GM23248 (cell line): ENCODE data around the gene PKD2. TPM values are rescaled to one million over a fixed set of nuclear protein-coding genes. Genes with fewer than 3 reads are reported as not detected.

ENCODE experiments used
- DNase-seq: peaks from one replicate; pipeline ENCODE4 v3.0.0-alpha.2; 2015
- H2AFZ ChIP-seq: fragments of 200-600 bp; sonication (generic); 2 replicates; pipeline ENCODE4 v1.6.1; 2016; ENCODE audit warnings: antibody characterized with exemption
- H3F3A ChIP-seq: fragments of 200-600 bp; sonication (generic); 2 replicates; pipeline ENCODE4 v1.6.1; 2016; ENCODE audit warnings: mild to moderate bottlenecking, antibody characterized with exemption, mixed run types; ENCODE audit not compliant: insufficient read depth
- H3K27ac ChIP-seq: fragments of 200-600 bp; sonication (generic); 2 replicates; pipeline ENCODE4 v1.5.1; 2016; ENCODE audit warnings: mild to moderate bottlenecking
- H3K27me3 ChIP-seq: fragments of 200-600 bp; sonication (generic); replicated peaks from 2 replicates; pipeline ENCODE4 v1.6.1; 2016; ENCODE audit warnings: mild to moderate bottlenecking; ENCODE audit not compliant: insufficient read depth
- H3K36me3 ChIP-seq: fragments of 200-600 bp; sonication (generic); 2 replicates; pipeline ENCODE4 v1.6.1; 2016; ENCODE audit warnings: low read depth, mild to moderate bottlenecking
- H3K4me1 ChIP-seq: fragments of 200-600 bp; sonication (generic); 2 replicates; pipeline ENCODE4 v1.6.1; 2016; ENCODE audit warnings: mild to moderate bottlenecking; ENCODE audit not compliant: insufficient read depth
- H3K4me2 ChIP-seq: fragments of 200-600 bp; sonication (generic); one replicate; pipeline ENCODE4 v1.6.1; 2016; ENCODE audit warnings: mild to moderate bottlenecking; ENCODE audit not compliant: unreplicated experiment
- H3K4me3 ChIP-seq: fragments of 200-600 bp; sonication (generic); 2 replicates; pipeline ENCODE4 v1.5.1; 2016; ENCODE audit warnings: mild to moderate bottlenecking
- H3K79me2 ChIP-seq: fragments of 200-600 bp; sonication (generic); 2 replicates; pipeline ENCODE4 v1.6.1; 2016; ENCODE audit warnings: mild to moderate bottlenecking; ENCODE audit not compliant: insufficient read depth
- H3K9ac ChIP-seq: fragments of 200-600 bp; sonication (generic); 2 replicates; pipeline ENCODE4 v1.6.1; 2016; ENCODE audit warnings: mild to moderate bottlenecking
- H3K9me2 ChIP-seq: fragments of 200-600 bp; sonication (generic); 2 replicates; pipeline ENCODE4 v1.6.1; 2016; ENCODE audit warnings: mixed run types, mild to moderate bottlenecking, moderate library complexity; ENCODE audit not compliant: insufficient read depth
- H3K9me3 ChIP-seq: fragments of 200-600 bp; sonication (generic); one replicate; pipeline ENCODE4 v1.6.1; 2017; ENCODE audit warnings: low read depth
- H4K20me1 ChIP-seq: fragments of 200-600 bp; sonication (generic); 2 replicates; pipeline ENCODE4 v1.6.0; 2016; ENCODE audit not compliant: insufficient read depth
- EZH2 ChIP-seq: fragments of 200-600 bp; sonication (generic); IDR thresholded peaks from 2 replicates; pipeline ENCODE4 v1.6.1; 2018; ENCODE audit warnings: antibody characterized with exemption, mild to moderate bottlenecking; ENCODE audit not compliant: insufficient read depth, poor library complexity, severe bottlenecking
- EZH2phosphoT487 ChIP-seq: fragments of 200-600 bp; sonication (generic); IDR thresholded peaks from 2 replicates; pipeline ENCODE4 v1.6.1; 2018; ENCODE audit warnings: antibody characterized with exemption, moderate library complexity, mild to moderate bottlenecking, low read depth; ENCODE audit not compliant: insufficient read depth
- WGBS, 2 experiments: methylation state at CpG; one replicate each; pipeline ENCODE4 v1.1.6; 2015 to 2017; ENCODE audit warnings: low lambda C conversion rate in 2 of 2, low coverage in 1 of 2; ENCODE audit errors: missing lambda C conversion rate in 2 of 2; 5-methylcytosine and 5-hydroxymethylcytosine counted together
- in situ Hi-C: fragments of 300-500 bp; cut with MboI; formaldehyde crosslinking; loops from 2 replicates; pipeline ENCODE4 v1.15.0; 2020
- polyA plus RNA-seq: library from polyadenylated mRNA; unstranded; fragments of >200 nt; fragmentation: Nextera tagmentation; extraction: Ambion mirVana; gene quantifications from 2 replicates; pipeline ENCODE4 v1.2.1, GENCODE V29; 2016
- total RNA-seq: library from RNA; depleted of rRNA; stranded (reverse); fragments of >200 nt; shearing (Covaris generic); gene quantifications from 2 replicates; pipeline ENCODE4 v1.2.3, GENCODE V29; 2014

PKD2 gene
- total and polyA plus RNA-seq, 2 experiments from 2014 or later: 35.0 to 125 TPM

DNA sequence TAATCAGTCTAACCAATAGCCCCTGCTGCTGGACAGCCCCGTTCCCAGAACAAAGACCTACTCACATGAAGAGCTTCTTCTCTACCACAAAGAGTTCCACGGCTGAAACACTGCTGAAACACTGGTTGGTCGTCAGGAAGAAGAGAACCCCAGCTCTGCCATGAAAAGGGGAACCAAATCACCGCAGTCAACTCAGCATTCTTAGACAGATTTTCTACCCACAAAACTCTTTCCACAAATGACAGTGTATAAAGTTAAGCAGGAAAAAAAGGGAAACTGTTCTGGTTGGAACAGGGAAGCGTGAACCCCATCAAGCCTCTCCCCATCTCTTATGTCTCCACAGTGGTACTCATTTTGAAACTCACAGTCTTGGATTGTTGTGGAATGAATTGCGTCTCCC lies 93.7 kb downstream of the PKD2 start:
- H3K27ac ChIP-seq: no peak overlapping the region
- in situ Hi-C loops: no loop called here
- no peaks in the 10 kb centered on the region for H3F3A ChIP-seq
- no peaks in the 10 kb centered on the region for H3K27me3 ChIP-seq
- WGBS, 2 experiments: 75 to 78% methylated on average over 6 of the region's 6 CpGs
- H3K9ac ChIP-seq: no peak overlapping the region
- no peaks in the 10 kb centered on the region for H3K36me3 ChIP-seq
- H2AFZ ChIP-seq: no peak overlapping the region
- no peaks in the 10 kb centered on the region for H3K9me2 ChIP-seq
- no peaks in the 10 kb centered on the region for H4K20me1 ChIP-seq
- H3K79me2 ChIP-seq: no peaks in the 10 kb centered on the region
- H3K4me3 ChIP-seq: no peak overlapping the region
- TF ChIP-seq EZH2phosphoT487 (no peak), EZH2 (no peak)
- H3K9me3 ChIP-seq: no peaks in the 10 kb centered on the region
- H3K4me1 ChIP-seq: peaks cover 7% of the 10 kb centered on the region; the same call in 1 of the 2 replicates
- DNase-seq: no peak
- H3K4me2 ChIP-seq: no peak overlapping the region

GRCh38 chr4:88102026-88102425 lies 94.6 kb downstream of the PKD2 start:
- in situ Hi-C loops: no loop called here
- Histone ChIP-seq H3K4me3 (no peak overlapping the region), H3K27ac (no peak overlapping the region), H2AFZ (no peak overlapping the region), H3K9me3 (no peaks in the 10 kb centered on the region), H3K36me3 (no peaks in the 10 kb centered on the region), H3K4me1 (peaks cover 7% of the 10 kb centered on the region; the same call in 1 of the 2 replicates), H3K4me2 (no peak overlapping the region), H3K27me3 (no peaks in the 10 kb centered on the region), H3K79me2 (no peaks in the 10 kb centered on the region), H3K9me2 (no peaks in the 10 kb centered on the region), H3F3A (no peaks in the 10 kb centered on the region), H4K20me1 (no peaks in the 10 kb centered on the region), H3K9ac (no peak overlapping the region)
- 76 to 82% methylated on average over 7 of the region's 7 CpGs for WGBS, 2 experiments
- TF ChIP-seq EZH2 (no peak), EZH2phosphoT487 (no peak)
- no peak for DNase-seq

DNA sequence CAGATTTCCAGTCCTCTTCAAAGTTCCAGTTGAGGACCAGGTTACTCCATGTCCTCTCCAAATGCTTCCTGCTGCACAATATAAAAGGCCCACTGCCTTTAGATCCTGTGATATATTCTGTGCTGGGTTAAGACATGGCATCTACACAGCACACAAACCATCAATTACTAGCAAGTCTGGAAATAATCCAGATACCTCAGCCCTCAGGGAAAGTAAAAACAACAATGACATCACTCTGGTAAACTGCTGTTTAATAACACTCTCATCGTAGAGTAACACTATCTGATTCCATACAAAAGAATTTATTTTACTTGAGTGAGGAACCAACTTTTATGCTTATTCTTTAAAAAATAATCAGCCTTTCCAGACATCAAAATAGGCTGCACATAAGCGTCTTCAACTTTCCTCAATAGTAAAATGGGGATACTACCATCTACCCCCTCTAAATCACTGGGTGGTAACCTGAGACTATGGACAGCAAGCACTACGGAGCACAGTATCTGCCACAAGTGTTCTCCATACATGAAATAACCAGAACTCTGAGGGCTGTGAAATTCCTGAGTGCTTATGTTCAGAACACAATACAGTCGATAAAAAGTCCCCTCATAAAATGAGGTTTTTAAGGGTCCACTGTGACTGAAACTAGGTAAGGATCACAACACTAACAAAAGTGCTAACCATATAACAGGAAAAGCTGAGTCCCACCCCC lies 97.6 kb downstream of the PKD2 start:
- no peak overlapping the region for H3K4me2 ChIP-seq
- TF ChIP-seq EZH2phosphoT487 (no peak), EZH2 (no peak)
- H3K27me3 ChIP-seq: no peaks in the 10 kb centered on the region
- H3K36me3 ChIP-seq: no peaks in the 10 kb centered on the region
- H3K27ac ChIP-seq: no peak overlapping the region
- H3K9me2 ChIP-seq: no peaks in the 10 kb centered on the region
- peaks cover 16% of the 10 kb centered on the region for H3K4me1 ChIP-seq
- no peaks in the 10 kb centered on the region for H3K79me2 ChIP-seq
- H2AFZ ChIP-seq: no peak overlapping the region
- H4K20me1 ChIP-seq: no peaks in the 10 kb centered on the region
- no peak overlapping the region for H3K4me3 ChIP-seq
- peak; percentile 72 for DNase-seq
- in situ Hi-C loops: no loop called here
- 32 to 42% methylated on average over 4 of the region's 4 CpGs for WGBS, 2 experiments
- no peaks in the 10 kb centered on the region for H3K9me3 ChIP-seq
- H3K9ac ChIP-seq: no peak overlapping the region
- H3F3A ChIP-seq: no peaks in the 10 kb centered on the region

DNA sequence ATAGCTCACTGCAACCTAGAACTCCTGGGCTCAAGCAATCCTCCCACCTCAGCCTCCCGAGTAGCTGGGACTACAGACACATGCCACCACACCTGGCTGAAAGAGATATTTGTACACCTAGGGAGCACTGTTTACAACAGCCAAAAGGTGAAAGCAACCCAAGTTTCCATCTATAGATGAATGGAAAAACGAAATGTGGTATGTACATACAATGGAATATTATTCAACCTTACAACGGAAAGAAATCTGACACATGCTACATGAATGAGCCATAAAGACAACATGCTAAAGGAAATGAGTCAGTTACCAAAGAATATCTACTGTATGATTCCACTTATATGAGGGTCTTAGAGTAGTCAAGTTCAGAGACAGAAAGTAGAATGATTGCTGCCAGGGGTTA lies 98.8 kb downstream of the PKD2 start:
- in situ Hi-C loops: no loop called here
- no peak overlapping the region for H3K4me2 ChIP-seq
- no peaks in the 10 kb centered on the region for H3K79me2 ChIP-seq
- H3K9me2 ChIP-seq: no peaks in the 10 kb centered on the region
- H3F3A ChIP-seq: no peaks in the 10 kb centered on the region
- 74 to 79% methylated on average over 3 of the region's 3 CpGs for WGBS, 2 experiments
- TF ChIP-seq EZH2phosphoT487 (no peak), EZH2 (no peak)
- H3K36me3 ChIP-seq: no peaks in the 10 kb centered on the region
- no peak overlapping the region for H3K4me3 ChIP-seq
- no peaks in the 10 kb centered on the region for H4K20me1 ChIP-seq
- H3K4me1 ChIP-seq: peaks cover 16% of the 10 kb centered on the region
- no peak overlapping the region for H2AFZ ChIP-seq
- no peak overlapping the region for H3K9ac ChIP-seq
- no peaks in the 10 kb centered on the region for H3K9me3 ChIP-seq
- DNase-seq: peak; percentile 32
- no peaks in the 10 kb centered on the region for H3K27me3 ChIP-seq
- H3K27ac ChIP-seq: no peak overlapping the region
